Tibial nerve (tissue), 3 donors: Measurements from ENCODE around the gene STX18.

Source experiments
- POLR2A ChIP-seq, 2 donors: fragments of 450-650 bp; IDR thresholded peaks; one replicate each; pipeline ENCODE4 v1.6.1; 2017; ENCODE audit warnings: antibody characterized with exemption in 2 of 2, mild to moderate bottlenecking in 2 of 2, moderate library complexity in 2 of 2
- TF ChIP-seq, protein P1 (sequence below), 5 experiments: fragments of 200-600 bp in 3 of 5; fragments of 450-650 bp in 2 of 5; sonication (generic) in 3 of 5; IDR thresholded peaks; one replicate each; pipeline ENCODE4 v1.5.1; 2016 to 2019; ENCODE audit warnings: antibody characterized with exemption in 5 of 5, mild to moderate bottlenecking in 3 of 5, moderate library complexity in 2 of 5

DNA sequence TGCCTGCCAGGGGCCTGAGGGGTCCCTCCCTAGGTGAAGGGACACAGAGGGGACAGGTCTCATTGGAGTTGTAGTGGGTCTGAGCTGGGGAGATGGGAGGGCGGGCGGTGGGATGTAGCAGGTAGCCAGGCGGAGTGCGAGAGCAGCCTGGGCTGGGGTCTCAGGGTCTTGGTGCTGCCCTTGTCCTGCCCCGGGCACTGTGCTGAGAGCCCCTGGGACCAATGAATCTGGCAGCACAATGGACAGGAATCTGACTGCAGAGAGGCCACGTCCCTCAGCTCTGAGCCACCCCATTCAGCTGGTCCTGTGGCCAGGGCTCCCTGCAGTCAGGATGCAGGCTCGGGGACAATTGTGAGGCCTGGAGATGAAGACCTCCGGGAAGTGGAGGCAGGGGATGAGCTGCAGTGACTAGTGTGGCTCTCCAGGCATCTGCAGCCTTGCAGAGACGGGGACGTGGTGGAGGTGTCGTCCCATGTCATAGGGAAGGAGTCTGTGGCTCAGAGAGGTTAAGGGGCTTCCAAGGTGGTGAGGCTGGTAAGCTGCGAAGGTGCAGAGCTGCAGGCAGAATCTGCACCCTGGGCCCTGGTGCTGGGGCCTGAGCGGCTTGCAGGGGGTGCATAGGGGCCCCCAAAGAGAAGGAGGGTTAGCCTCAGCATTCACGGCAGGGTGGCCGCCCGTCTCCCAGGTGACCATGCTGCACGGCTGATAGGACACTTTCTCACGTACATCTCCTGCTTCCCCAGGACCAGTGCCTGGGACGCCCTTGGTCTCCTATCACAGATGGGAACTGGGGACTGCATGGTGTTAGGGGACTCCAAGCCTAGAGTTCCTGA is 134.3 kb downstream of the STX18 start:
- TF ChIP-seq, protein P1, sequence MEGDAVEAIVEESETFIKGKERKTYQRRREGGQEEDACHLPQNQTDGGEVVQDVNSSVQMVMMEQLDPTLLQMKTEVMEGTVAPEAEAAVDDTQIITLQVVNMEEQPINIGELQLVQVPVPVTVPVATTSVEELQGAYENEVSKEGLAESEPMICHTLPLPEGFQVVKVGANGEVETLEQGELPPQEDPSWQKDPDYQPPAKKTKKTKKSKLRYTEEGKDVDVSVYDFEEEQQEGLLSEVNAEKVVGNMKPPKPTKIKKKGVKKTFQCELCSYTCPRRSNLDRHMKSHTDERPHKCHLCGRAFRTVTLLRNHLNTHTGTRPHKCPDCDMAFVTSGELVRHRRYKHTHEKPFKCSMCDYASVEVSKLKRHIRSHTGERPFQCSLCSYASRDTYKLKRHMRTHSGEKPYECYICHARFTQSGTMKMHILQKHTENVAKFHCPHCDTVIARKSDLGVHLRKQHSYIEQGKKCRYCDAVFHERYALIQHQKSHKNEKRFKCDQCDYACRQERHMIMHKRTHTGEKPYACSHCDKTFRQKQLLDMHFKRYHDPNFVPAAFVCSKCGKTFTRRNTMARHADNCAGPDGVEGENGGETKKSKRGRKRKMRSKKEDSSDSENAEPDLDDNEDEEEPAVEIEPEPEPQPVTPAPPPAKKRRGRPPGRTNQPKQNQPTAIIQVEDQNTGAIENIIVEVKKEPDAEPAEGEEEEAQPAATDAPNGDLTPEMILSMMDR (IDR thresholded peaks at IDR 0.05), result no peak
- no peak for TF ChIP-seq POLR2A (IDR thresholded peaks at IDR 0.05)
